GM12864 (cell line): Measurements from ENCODE around the gene USP40.

ENCODE experiments used
- DNase-seq: peaks from one replicate; pipeline ENCODE4 v3.0.0-alpha.2; 2011; ENCODE audit warnings: low read depth
- H3K4me3 ChIP-seq: 2 replicates; pipeline ENCODE4 v1.5.1; 2011; ENCODE audit warnings: mild to moderate bottlenecking, low read depth, low read length, control low read depth
- CTCF ChIP-seq: IDR thresholded peaks from 2 replicates; pipeline ENCODE4 v1.5.1; 2011; ENCODE audit warnings: low read depth, mild to moderate bottlenecking, moderate library complexity, low read length, control low read depth, inconsistent platforms; ENCODE audit errors: missing control alignments

Gene USP40

GRCh38 chr2:233463586-233463985 is 103.0 kb downstream of the USP40 start:
- DNase-seq, result no peak
- no peak overlapping the region for H3K4me3 ChIP-seq
- no peak for TF ChIP-seq CTCF

GRCh38 chr2:233462826-233463470 is 103.6 kb downstream of the USP40 start:
- H3K4me3 ChIP-seq, result no peak overlapping the region
- TF ChIP-seq CTCF, result no peak
- no peak for DNase-seq

GRCh38 chr2:233462202-233462785 is 104.3 kb downstream of the USP40 start:
- no peak overlapping the region for H3K4me3 ChIP-seq
- no peak for TF ChIP-seq CTCF
- DNase-seq, result no peak

GRCh38 chr2:233461481-233461891 is 105.1 kb downstream of the USP40 start:
- DNase-seq, result no peak
- no peak overlapping the region for H3K4me3 ChIP-seq
- no peak for TF ChIP-seq CTCF

GRCh38 chr2:233460726-233461441 is 105.7 kb downstream of the USP40 start:
- no peak overlapping the region for H3K4me3 ChIP-seq
- no peak for DNase-seq
- no peak for TF ChIP-seq CTCF

GRCh38 chr2:233459426-233459825 is 107.2 kb downstream of the USP40 start:
- no peak for TF ChIP-seq CTCF
- no peak overlapping the region for H3K4me3 ChIP-seq
- DNase-seq, result peak; percentile 8
